Activated CD8-positive, alpha-beta memory T cell treated with anti-CD3 and anti-CD28 coated beads, Interleukin-2, amount 10 ng/mL, durations not matched to agents 7 days and 5 days (primary cell): Measurements from ENCODE around the gene DMXL2. TPM values are rescaled to one million over a fixed set of nuclear protein-coding genes. Genes with fewer than 3 reads are reported as not detected.
"Not testable (repeated sequence)": the region's sequence is repeated elsewhere in the genome, so short reads cannot be mapped to it uniquely, and the experiment has no call there.

Experiments
- ATAC-seq: fragments of 150-1000 bp; cut with Tn5 transposase; one replicate; pipeline ENCODE4 v1.10.0; 2021; ENCODE audit warnings: moderate library complexity
- CTCF ChIA-PET: fragments of 350-600 bp; sonication (Branson Sonifier 250); formaldehyde crosslinking; loops from one replicate; lab custom pipeline; 2021; ENCODE audit warnings: antibody characterized with exemption; lab: Charles Lee
- DNase-seq: peaks from one replicate; pipeline ENCODE4 v3.0.0-alpha.2; 2020
- H3K27ac Mint-ChIP-seq: one replicate; pipeline ENCODE4 v1.8.0; 2021; ENCODE audit warnings: mild to moderate bottlenecking, mixed read lengths
- H3K27me3 Mint-ChIP-seq: one replicate; pipeline ENCODE4 v1.8.0; 2021; ENCODE audit warnings: mixed read lengths
- H3K36me3 Mint-ChIP-seq: one replicate; pipeline ENCODE4 v1.8.0; 2021; ENCODE audit warnings: mild to moderate bottlenecking, mixed read lengths
- H3K4me1 Mint-ChIP-seq: one replicate; pipeline ENCODE4 v1.8.0; 2021; ENCODE audit warnings: mixed read lengths
- H3K4me3 Mint-ChIP-seq: one replicate; pipeline ENCODE4 v1.8.0; 2021; ENCODE audit warnings: mild to moderate bottlenecking, moderate library complexity, mixed read lengths
- H3K9me3 Mint-ChIP-seq: one replicate; pipeline ENCODE4 v1.8.0; 2022; ENCODE audit warnings: low read depth, mixed read lengths
- total RNA-seq, 2 experiments: library from RNA; stranded (reverse); gene quantifications; one replicate each; pipeline ENCODE4 v1.2.3, GENCODE V29; 2021

DMXL2 gene
- total RNA-seq, 2 experiments from 2014 or later = 7.3 to 10.4 TPM

- Mint-ChIP-seq H3K27me3 (peaks cover 6% of the 10 kb centered on the region), H3K4me3 (no peak overlapping the region), H3K4me1 (peaks cover 6% of the 10 kb centered on the region), H3K9me3 (no peaks in the 10 kb centered on the region), H3K27ac (no peak overlapping the region), H3K36me3 (peaks cover under 1% of the 10 kb centered on the region)
- no peak for DNase-seq
- CTCF ChIA-PET = no interaction called here
- no peak for ATAC-seq
These were observed 178.5 kb downstream of the DMXL2 start for GRCh38 chr15:51444112-51444511.

DNA sequence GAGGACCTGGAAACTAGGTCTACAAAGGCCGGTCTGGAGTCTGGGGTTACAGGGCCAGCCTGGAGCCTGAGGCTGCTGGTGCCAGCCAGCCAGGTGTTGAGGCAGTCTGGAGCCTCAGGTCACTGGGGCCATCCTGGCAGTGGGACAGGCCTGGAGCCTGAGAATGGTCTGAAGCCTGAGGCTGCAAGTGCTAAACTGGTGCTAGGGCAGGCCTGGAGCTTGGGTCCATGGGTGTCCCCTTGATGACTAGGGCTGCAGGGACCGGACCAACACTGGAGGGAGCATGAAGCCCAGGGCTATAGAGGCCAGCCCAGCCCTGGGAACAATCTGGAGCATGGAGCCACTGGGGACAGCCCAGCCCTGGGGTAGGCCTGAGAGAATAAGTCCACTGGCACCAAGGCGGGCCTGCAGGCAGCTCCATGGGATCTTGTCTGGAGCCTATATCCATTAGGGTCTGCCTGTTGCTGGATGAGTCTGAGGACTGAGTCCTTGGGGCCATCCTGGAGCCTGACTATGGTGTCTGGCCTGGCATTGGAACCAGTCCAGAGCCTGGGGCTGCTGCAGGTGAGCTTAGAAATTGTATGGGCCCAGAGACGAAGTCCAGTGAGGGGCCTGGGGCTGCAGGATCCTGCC lies 179.2 kb downstream of the DMXL2 start:
- no peak overlapping the region for H3K4me3 Mint-ChIP-seq
- CTCF ChIA-PET = no interaction called here
- H3K4me1 Mint-ChIP-seq = peaks cover 6% of the 10 kb centered on the region

GRCh38 chr15:51438526-51438925 lies 184.0 kb downstream of the DMXL2 start:
- Mint-ChIP-seq H3K36me3 (no peaks in the 10 kb centered on the region), H3K9me3 (no peaks in the 10 kb centered on the region), H3K4me1 (no peaks in the 10 kb centered on the region), H3K27ac (no peak overlapping the region), H3K27me3 (peaks cover 32% of the 10 kb centered on the region), H3K4me3 (no peak overlapping the region)
- CTCF ChIA-PET = no interaction called here
- no peak for DNase-seq
- ATAC-seq = no peak

More for the DNA sequence above, 179.2 kb downstream of the DMXL2 start:
- no peak for ATAC-seq
- no peaks in the 10 kb centered on the region for H3K9me3 Mint-ChIP-seq
- no peak for DNase-seq
- H3K36me3 Mint-ChIP-seq = no peaks in the 10 kb centered on the region
- H3K27ac Mint-ChIP-seq = no peak overlapping the region
- peaks cover 10% of the 10 kb centered on the region for H3K27me3 Mint-ChIP-seq

DNA sequence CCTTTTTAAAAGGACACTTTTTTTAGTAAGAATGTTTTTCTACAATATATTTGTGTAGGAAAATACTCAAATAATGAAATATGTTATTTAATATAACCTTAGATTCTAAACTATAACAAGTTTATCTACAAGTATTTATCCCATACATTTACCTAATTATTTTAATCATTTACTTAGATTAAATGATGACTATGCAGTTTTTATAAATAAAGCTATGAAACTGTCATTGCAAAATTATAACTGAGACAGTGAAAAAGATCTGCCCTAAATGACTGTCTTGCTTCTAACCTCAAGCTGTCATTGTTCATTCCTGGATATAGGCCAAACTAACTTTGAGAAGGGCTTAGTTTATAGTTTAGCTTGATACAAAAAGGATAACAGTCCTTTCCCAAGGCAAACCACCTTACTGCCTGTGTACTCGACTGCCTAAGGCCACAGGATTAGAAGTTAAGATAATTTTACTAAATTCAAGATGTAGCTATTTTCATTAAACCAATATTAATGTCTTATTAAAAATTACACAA lies 197.0 kb downstream of the DMXL2 start:
- H3K36me3 Mint-ChIP-seq = no peaks in the 10 kb centered on the region
- H3K4me1 Mint-ChIP-seq = no peaks in the 10 kb centered on the region
- ATAC-seq (no peak), DNase-seq (no peak)
- H3K4me3 Mint-ChIP-seq = no peak overlapping the region
- H3K9me3 Mint-ChIP-seq = no peaks in the 10 kb centered on the region
- H3K27ac Mint-ChIP-seq = no peak overlapping the region
- peaks cover 5% of the 10 kb centered on the region for H3K27me3 Mint-ChIP-seq
- CTCF ChIA-PET = no interaction called here

- CTCF ChIA-PET = no interaction called here
- no peaks in the 10 kb centered on the region for H3K36me3 Mint-ChIP-seq
- H3K27me3 Mint-ChIP-seq = no peaks in the 10 kb centered on the region
- H3K4me1 Mint-ChIP-seq = no peaks in the 10 kb centered on the region
- ATAC-seq (no peak), DNase-seq (no peak)
- H3K4me3 Mint-ChIP-seq = no peak overlapping the region
- no peaks in the 10 kb centered on the region for H3K9me3 Mint-ChIP-seq
- no peak overlapping the region for H3K27ac Mint-ChIP-seq
These were observed 197.8 kb downstream of the DMXL2 start for GRCh38 chr15:51424780-51425179.

- CTCF ChIA-PET, H3K36me3 Mint-ChIP-seq: not testable (repeated sequence)
These were observed 199.5 kb downstream of the DMXL2 start for GRCh38 chr15:51423040-51423439.

DNA sequence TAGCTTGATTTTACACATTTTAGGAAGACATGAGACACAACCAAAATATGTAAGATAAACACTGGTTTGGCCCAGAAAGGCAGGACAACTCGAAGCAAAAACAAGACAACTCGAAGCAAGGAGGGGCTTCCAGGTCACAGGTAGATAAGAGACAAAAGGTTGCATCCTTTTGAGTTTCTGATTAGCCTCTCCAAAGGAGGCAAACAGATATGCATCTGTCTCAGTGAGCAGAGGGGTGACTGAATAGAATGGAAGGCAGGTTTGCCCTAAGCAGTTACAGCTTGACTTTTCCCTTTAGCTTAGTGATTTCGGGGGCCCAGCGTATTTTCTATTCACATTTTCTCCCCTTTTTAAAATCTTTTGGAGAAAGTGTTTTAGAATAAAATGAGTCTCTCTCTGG lies 206.4 kb downstream of the DMXL2 start:
- no peak for DNase-seq
- Mint-ChIP-seq H3K27ac (no peak overlapping the region), H3K9me3 (no peaks in the 10 kb centered on the region), H3K4me3 (no peak overlapping the region), H3K4me1 (no peaks in the 10 kb centered on the region), H3K36me3 (no peaks in the 10 kb centered on the region), H3K27me3 (peaks cover 5% of the 10 kb centered on the region)
- ATAC-seq = no peak
- CTCF ChIA-PET = no interaction called here

More at GRCh38 chr15:51423040-51423439, 199.5 kb downstream of the DMXL2 start:
- H3K27me3 Mint-ChIP-seq, H3K4me3 Mint-ChIP-seq, DNase-seq, ATAC-seq, H3K27ac Mint-ChIP-seq, H3K4me1 Mint-ChIP-seq, H3K9me3 Mint-ChIP-seq: not testable (repeated sequence)

DNA sequence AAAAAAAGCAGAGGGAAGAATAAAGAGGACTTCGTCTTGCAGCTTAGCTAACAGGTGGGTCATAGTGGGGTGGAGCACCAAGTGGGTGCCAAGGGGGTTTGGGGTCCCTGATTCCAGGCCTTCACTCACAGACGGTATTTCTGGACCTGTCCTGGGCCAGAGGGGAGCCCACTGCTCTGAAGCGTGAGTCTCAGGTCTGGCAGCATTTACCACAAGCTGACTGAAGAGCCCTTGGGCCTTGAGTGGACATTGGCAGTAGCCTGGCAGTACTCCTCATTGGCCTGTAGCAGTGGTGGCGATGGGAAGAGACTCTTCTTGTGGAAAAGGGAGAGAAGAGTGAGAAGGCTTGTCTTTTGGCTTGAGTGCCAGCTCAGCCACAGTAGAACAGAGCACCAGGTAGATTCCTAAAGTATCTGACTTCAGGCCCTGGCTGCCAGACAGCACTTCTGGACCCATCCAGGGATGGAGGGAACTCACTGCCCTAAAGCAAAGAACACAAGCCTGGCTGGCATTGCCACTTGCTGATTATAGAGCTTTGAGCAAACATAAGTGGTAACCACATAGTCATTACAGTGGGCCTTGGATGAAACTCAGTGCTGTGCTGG lies 208.2 kb downstream of the DMXL2 start:
- no peak overlapping the region for H3K4me3 Mint-ChIP-seq
- H3K27ac Mint-ChIP-seq = no peak overlapping the region
- no peaks in the 10 kb centered on the region for H3K4me1 Mint-ChIP-seq
- no peak for DNase-seq
- peaks cover 13% of the 10 kb centered on the region for H3K27me3 Mint-ChIP-seq
- no peak for ATAC-seq
- H3K36me3 Mint-ChIP-seq = no peaks in the 10 kb centered on the region
- H3K9me3 Mint-ChIP-seq = no peaks in the 10 kb centered on the region
- CTCF ChIA-PET = no interaction called here

DNA sequence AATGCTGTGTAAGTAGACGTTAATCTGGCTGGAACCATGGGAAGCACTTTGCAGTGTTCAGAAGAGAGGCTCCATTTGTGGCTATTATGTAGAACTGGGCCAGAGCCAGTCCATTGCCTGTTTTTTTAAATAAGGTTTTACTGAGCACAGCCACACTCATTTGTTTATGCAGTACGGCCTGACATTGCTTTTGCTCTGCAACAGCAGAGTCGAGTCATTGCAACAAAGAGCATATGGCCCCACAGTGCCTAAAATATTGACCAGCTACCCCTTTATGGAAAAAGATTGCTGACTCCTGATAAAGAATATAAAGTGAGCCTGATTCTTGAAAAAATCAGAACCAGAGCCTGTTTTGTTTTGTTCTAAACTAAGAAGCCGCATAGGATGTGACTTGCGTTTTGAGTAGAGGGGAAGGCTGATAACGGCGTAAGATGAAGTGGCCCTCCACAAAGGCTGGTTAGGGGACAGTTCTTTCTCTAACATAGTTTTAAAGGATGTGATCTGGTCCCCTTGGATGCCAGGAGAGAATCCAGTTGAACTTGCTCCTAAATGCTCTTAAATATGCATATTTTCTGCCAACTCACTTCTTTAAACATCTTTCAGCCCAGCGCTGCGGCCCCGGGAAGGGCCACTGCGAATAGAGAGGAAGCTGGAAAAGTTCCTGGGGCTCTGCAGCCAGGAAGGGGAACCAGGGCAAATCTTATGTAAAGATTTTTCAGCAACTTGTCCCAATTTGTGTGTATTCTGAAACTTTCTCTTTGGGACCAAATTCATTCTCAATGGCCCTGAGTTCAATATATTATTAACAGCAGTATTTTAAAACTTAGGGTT lies 216.7 kb downstream of the DMXL2 start:
- Mint-ChIP-seq H3K9me3 (no peaks in the 10 kb centered on the region), H3K4me3 (no peak overlapping the region), H3K27ac (no peak overlapping the region), H3K27me3 (peaks cover 41% of the 10 kb centered on the region), H3K36me3 (no peaks in the 10 kb centered on the region), H3K4me1 (no peaks in the 10 kb centered on the region)
- no peak for ATAC-seq
- DNase-seq = peak; percentile 23
- CTCF ChIA-PET = interaction anchor here (0.7 kb wide), 1 partner anchor 23 kb away, joined by 4 read pairs; no protein-coding TSS in a partner anchor

DNA sequence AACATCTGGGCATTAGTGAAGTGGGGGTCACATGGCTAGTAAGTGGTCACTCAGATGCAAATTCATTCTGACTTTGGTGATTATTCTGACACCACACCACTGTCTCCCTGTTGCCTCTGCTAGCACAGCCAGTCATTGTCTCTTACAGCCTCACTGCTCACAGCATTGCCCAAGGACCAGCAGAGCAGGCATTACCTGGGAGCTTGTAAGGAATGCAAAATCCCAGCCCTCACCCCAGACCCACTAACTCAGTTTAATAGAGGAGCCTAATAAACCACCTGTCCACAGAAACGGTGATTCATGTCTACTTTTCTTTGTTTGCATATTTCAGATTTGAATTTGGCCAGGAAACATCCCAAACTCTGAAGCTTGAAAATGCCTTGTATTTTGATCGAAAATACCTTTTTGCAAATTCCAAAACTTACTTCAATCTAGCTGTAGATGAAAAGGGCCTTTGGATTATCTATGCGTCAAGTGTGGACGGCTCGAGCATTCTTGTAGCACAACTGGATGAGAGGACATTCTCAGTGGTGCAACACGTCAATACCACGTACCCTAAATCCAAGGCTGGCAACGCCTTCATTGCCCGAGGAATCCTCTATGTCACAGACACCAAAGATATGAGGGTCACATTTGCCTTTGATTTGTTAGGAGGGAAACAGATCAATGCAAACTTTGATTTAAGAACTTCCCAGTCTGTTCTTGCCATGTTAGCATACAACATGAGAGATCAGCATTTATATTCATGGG lies 218.4 kb downstream of the DMXL2 start:
- no peak overlapping the region for H3K27ac Mint-ChIP-seq
- ATAC-seq = no peak
- CTCF ChIA-PET = interaction anchor here (1.2 kb wide), 1 partner anchor 123 kb away, joined by 3 read pairs; no protein-coding TSS in a partner anchor
- peaks cover 42% of the 10 kb centered on the region for H3K27me3 Mint-ChIP-seq
- no peaks in the 10 kb centered on the region for H3K9me3 Mint-ChIP-seq
- no peak overlapping the region for H3K4me3 Mint-ChIP-seq
- H3K4me1 Mint-ChIP-seq = no peaks in the 10 kb centered on the region
- H3K36me3 Mint-ChIP-seq = no peaks in the 10 kb centered on the region
- DNase-seq = peak; percentile 23

GRCh38 chr15:51403072-51403878 lies 219.3 kb downstream of the DMXL2 start:
- Mint-ChIP-seq H3K27me3 (peaks cover 43% of the 10 kb centered on the region), H3K27ac (no peak overlapping the region), H3K4me1 (no peaks in the 10 kb centered on the region), H3K4me3 (no peak overlapping the region), H3K36me3 (no peaks in the 10 kb centered on the region), H3K9me3 (no peaks in the 10 kb centered on the region)
- DNase-seq = peak; percentile 18
- CTCF ChIA-PET = interaction anchor here (1.0 to 2.2 kb wide), 3 partner anchors 22 to 122 kb away, joined by 3 to 6 read pairs (median 3); no protein-coding TSS in a partner anchor
- no peak for ATAC-seq

- CTCF ChIA-PET = interaction anchor here (0.7 to 2.2 kb wide), 6 partner anchors 12 to 239 kb away, joined by 3 to 6 read pairs (median 3); no protein-coding TSS in a partner anchor
- Mint-ChIP-seq H3K27me3 (peaks cover 47% of the 10 kb centered on the region), H3K36me3 (no peaks in the 10 kb centered on the region), H3K4me1 (no peaks in the 10 kb centered on the region), H3K9me3 (no peaks in the 10 kb centered on the region), H3K27ac (no peak overlapping the region), H3K4me3 (no peak overlapping the region)
- ATAC-seq (no peak), DNase-seq (peak; percentile 33)
These were observed 220.6 kb downstream of the DMXL2 start for GRCh38 chr15:51401872-51402517.
